ENCODE results near the gene IGFBP3. TPM values are rescaled to one million over a fixed set of nuclear protein-coding genes. Genes with fewer than 3 reads are reported as not detected.

IGFBP3 gene
- total and polyA plus RNA-seq, 4 donors, result 87.0 to 244 (median 182) TPM

DNA sequence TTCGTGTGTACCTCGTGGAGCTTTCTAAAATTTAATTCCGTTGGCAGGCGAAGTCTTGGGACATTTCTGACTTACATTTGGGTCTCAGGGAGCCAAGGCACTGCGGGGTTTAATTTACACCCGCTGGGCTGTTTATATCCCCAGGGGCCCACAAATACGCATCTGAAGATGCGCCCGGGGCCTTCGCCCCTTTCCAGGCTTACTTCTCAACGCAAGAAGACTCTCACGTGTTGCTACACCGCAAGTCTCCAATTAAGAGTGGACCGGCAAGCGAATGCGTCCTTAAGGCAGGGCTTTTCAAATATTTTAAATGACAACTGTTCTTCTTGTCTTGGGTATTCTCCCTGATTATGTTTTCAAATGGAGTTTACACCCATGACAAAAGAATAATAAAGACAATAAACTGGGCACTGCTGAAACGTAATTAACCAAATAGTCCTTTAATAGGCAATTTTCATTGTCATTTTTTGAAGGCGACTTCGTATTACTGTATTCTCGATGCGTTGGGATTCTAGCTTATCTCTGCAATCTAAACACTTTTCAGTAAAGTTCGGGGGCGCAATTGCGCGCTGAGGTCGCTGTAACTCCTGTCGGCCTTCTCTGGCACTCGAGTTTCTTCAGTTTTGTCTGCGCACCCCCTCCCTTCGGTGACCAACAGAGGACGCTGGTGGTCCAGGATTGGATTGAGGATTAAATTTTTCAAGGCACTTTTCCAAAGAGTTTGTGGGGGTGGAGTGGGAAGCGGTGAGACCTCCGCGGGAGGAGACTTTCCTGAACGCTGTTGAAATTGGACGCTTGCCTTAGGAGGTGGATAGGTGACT lies 837 bp upstream of the IGFBP3 start:
- peaks cover 4 to 38% (median 28%) of the 10 kb centered on the region in 4 donors for H3K4me1 ChIP-seq (ENCODE audit: control insufficient read depth in 4 of 4, insufficient read depth in 4 of 4, low read length in 3 of 4)

DNA sequence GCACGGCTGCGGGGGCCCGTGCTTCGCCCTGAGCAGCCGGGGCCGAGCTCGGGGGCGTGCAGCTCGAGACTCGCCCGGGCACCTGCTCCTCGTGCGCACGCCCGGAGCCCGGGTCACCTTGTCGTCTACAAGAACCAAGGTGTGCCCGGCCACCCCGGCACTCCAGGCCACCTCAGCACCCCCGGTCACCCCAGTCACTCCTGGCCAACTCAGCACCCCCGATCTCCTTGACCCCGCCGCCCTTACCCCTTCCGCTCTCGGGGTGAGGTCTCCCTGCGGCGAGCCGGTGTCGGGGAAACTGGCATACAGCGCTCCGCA lies 268 bp upstream of the IGFBP3 start:
- H3K4me1 ChIP-seq (ENCODE audit: control insufficient read depth in 4 of 4, insufficient read depth in 4 of 4, low read length in 3 of 4), result peaks cover 4 to 38% (median 28%) of the 10 kb centered on the region in 4 donors
- H3K4me3 ChIP-seq (ENCODE audit: low read depth in 1 of 3, low read length in 3 of 3), result peak overlapping the region in 2 of 3 donors; percentile 28 to 61
- H3K27me3 ChIP-seq (ENCODE audit: control insufficient read depth in 4 of 4, insufficient read depth in 4 of 4, low read length in 3 of 4), result peaks cover 0 to 11% (median 1%) of the 10 kb centered on the region in 4 donors
- peak overlapping the region; percentile 46 to 55 for H3K27ac ChIP-seq (ENCODE audit: low read depth in 1 of 2, low read length in 2 of 2)
- no peaks in the 10 kb centered on the region for H3K36me3 ChIP-seq (ENCODE audit: control insufficient read depth in 4 of 4, insufficient read depth in 3 of 4, low read depth in 1 of 4, low read length in 3 of 4)
- peak overlapping the region in 1 of 2 donors; percentile 64 for H3K9ac ChIP-seq (ENCODE audit: low read depth in 1 of 2, low read length in 2 of 2)
- 3% methylated on average over 31 of the region's 31 CpGs for WGBS
- TF ChIP-seq, protein P1, sequence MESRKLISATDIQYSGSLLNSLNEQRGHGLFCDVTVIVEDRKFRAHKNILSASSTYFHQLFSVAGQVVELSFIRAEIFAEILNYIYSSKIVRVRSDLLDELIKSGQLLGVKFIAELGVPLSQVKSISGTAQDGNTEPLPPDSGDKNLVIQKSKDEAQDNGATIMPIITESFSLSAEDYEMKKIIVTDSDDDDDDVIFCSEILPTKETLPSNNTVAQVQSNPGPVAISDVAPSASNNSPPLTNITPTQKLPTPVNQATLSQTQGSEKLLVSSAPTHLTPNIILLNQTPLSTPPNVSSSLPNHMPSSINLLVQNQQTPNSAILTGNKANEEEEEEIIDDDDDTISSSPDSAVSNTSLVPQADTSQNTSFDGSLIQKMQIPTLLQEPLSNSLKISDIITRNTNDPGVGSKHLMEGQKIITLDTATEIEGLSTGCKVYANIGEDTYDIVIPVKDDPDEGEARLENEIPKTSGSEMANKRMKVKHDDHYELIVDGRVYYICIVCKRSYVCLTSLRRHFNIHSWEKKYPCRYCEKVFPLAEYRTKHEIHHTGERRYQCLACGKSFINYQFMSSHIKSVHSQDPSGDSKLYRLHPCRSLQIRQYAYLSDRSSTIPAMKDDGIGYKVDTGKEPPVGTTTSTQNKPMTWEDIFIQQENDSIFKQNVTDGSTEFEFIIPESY (IDR thresholded peaks at IDR 0.05), result no peak
- TF ChIP-seq, protein P2, sequence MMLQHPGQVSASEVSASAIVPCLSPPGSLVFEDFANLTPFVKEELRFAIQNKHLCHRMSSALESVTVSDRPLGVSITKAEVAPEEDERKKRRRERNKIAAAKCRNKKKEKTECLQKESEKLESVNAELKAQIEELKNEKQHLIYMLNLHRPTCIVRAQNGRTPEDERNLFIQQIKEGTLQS (IDR thresholded peaks at IDR 0.05), result no peak
- TF ChIP-seq, protein P3, sequence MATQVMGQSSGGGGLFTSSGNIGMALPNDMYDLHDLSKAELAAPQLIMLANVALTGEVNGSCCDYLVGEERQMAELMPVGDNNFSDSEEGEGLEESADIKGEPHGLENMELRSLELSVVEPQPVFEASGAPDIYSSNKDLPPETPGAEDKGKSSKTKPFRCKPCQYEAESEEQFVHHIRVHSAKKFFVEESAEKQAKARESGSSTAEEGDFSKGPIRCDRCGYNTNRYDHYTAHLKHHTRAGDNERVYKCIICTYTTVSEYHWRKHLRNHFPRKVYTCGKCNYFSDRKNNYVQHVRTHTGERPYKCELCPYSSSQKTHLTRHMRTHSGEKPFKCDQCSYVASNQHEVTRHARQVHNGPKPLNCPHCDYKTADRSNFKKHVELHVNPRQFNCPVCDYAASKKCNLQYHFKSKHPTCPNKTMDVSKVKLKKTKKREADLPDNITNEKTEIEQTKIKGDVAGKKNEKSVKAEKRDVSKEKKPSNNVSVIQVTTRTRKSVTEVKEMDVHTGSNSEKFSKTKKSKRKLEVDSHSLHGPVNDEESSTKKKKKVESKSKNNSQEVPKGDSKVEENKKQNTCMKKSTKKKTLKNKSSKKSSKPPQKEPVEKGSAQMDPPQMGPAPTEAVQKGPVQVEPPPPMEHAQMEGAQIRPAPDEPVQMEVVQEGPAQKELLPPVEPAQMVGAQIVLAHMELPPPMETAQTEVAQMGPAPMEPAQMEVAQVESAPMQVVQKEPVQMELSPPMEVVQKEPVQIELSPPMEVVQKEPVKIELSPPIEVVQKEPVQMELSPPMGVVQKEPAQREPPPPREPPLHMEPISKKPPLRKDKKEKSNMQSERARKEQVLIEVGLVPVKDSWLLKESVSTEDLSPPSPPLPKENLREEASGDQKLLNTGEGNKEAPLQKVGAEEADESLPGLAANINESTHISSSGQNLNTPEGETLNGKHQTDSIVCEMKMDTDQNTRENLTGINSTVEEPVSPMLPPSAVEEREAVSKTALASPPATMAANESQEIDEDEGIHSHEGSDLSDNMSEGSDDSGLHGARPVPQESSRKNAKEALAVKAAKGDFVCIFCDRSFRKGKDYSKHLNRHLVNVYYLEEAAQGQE (IDR thresholded peaks at IDR 0.05), result no peak
- TF ChIP-seq YY1 (IDR thresholded peaks at IDR 0.05), result no peak
- TF ChIP-seq GABPA (IDR thresholded peaks at IDR 0.05 in 1 of 2, conservative IDR thresholded peaks at IDR 0.05 in 1 of 2), result no peak
- TF ChIP-seq, protein P4, sequence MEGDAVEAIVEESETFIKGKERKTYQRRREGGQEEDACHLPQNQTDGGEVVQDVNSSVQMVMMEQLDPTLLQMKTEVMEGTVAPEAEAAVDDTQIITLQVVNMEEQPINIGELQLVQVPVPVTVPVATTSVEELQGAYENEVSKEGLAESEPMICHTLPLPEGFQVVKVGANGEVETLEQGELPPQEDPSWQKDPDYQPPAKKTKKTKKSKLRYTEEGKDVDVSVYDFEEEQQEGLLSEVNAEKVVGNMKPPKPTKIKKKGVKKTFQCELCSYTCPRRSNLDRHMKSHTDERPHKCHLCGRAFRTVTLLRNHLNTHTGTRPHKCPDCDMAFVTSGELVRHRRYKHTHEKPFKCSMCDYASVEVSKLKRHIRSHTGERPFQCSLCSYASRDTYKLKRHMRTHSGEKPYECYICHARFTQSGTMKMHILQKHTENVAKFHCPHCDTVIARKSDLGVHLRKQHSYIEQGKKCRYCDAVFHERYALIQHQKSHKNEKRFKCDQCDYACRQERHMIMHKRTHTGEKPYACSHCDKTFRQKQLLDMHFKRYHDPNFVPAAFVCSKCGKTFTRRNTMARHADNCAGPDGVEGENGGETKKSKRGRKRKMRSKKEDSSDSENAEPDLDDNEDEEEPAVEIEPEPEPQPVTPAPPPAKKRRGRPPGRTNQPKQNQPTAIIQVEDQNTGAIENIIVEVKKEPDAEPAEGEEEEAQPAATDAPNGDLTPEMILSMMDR (IDR thresholded peaks at IDR 0.05; ENCODE audit: low read depth, low read length, missing input control), result no peak
- no peak for TF ChIP-seq FOXA1 (IDR thresholded peaks at IDR 0.05)
- TF ChIP-seq, protein P5, sequence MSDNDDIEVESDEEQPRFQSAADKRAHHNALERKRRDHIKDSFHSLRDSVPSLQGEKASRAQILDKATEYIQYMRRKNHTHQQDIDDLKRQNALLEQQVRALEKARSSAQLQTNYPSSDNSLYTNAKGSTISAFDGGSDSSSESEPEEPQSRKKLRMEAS (IDR thresholded peaks at IDR 0.05), result no peak
- TF ChIP-seq NR2F2 (IDR thresholded peaks at IDR 0.05), result no peak
- H3K9me3 ChIP-seq (ENCODE audit: control insufficient read depth in 4 of 4, low read length in 3 of 4), result no peaks in the 10 kb centered on the region
- DNase-seq (ENCODE audit: low spot score), result no peak

More for the DNA sequence above, 837 bp upstream of the IGFBP3 start:
- WGBS, result 5% methylated on average over 36 of the region's 36 CpGs
- H3K9me3 ChIP-seq (ENCODE audit: control insufficient read depth in 4 of 4, low read length in 3 of 4), result no peaks in the 10 kb centered on the region
- H3K36me3 ChIP-seq (ENCODE audit: control insufficient read depth in 4 of 4, insufficient read depth in 3 of 4, low read depth in 1 of 4, low read length in 3 of 4), result no peaks in the 10 kb centered on the region
- peak overlapping the region; percentile 46 to 55 for H3K27ac ChIP-seq (ENCODE audit: low read depth in 1 of 2, low read length in 2 of 2)
- TF ChIP-seq JUND (IDR thresholded peaks at IDR 0.05), result no peak
- TF ChIP-seq NR2F2 (IDR thresholded peaks at IDR 0.05), result peak; percentile 19
- no peak for TF ChIP-seq FOXA1 (IDR thresholded peaks at IDR 0.05)
- peak in 1 of 2 donors; percentile 5 for TF ChIP-seq RXRA (IDR thresholded peaks at IDR 0.05)
- TF ChIP-seq, protein P4 (IDR thresholded peaks at IDR 0.05; ENCODE audit: low read depth, low read length, missing input control), result peak; percentile 86
- peak; percentile 88 to 94 for TF ChIP-seq RAD21 (IDR thresholded peaks at IDR 0.05)
- TF ChIP-seq SP1 (IDR thresholded peaks at IDR 0.05), result no peak
- peaks cover 0 to 11% (median 1%) of the 10 kb centered on the region in 4 donors for H3K27me3 ChIP-seq (ENCODE audit: control insufficient read depth in 4 of 4, insufficient read depth in 4 of 4, low read length in 3 of 4)
- DNase-seq (ENCODE audit: low spot score), result peak; percentile 57
- H3K9ac ChIP-seq (ENCODE audit: low read depth in 1 of 2, low read length in 2 of 2), result peak overlapping the region in 1 of 2 donors; percentile 64
- peak overlapping the region; percentile 7 to 61 (median 55) for H3K4me3 ChIP-seq (ENCODE audit: low read depth in 1 of 3, low read length in 3 of 3)

All from liver (tissue), 9 donors.